SK-MEL-5 (cell line): Measurements from ENCODE around the gene DLL4. TPM values are rescaled to one million over a fixed set of nuclear protein-coding genes. Genes with fewer than 3 reads are reported as not detected.

Source experiments
- DNase-seq: peaks from one replicate; pipeline ENCODE4 v3.0.0-alpha.2; 2016; ENCODE audit warnings: low read depth, low spot score
- in situ Hi-C: cut with HindIII; loops from 2 replicates; pipeline ENCODE4 v1.10.0; 2016; ENCODE audit warnings: low sequenced_read_pairs, high pct_unique_total_duplicates, low pct_unique_long_range_greater_than_20kb
- polyA plus RNA-seq, 2 experiments: library from polyadenylated mRNA; depleted of rRNA; stranded (reverse); fragments of >200 nt; gene quantifications; 2 replicates each; pipeline ENCODE4 v1.2.3, GENCODE V29; 2015
- total RNA-seq: library from RNA; depleted of rRNA; stranded (reverse); fragments of >200 nt; shearing (Covaris generic); gene quantifications from 2 replicates; pipeline ENCODE4 v1.2.3, GENCODE V29; 2014; rRNA removed

DLL4 gene
- 0.56 and 0.92 TPM in 2 replicates for total RNA-seq
- polyA plus RNA-seq (2015; cell fraction: cytosol; rRNA removed), result 0.70 and 0.98 TPM in 2 replicates
- polyA plus RNA-seq (2015; cell fraction: nucleus; rRNA removed), result 1.1 and 1.2 TPM in 2 replicates

DNA sequence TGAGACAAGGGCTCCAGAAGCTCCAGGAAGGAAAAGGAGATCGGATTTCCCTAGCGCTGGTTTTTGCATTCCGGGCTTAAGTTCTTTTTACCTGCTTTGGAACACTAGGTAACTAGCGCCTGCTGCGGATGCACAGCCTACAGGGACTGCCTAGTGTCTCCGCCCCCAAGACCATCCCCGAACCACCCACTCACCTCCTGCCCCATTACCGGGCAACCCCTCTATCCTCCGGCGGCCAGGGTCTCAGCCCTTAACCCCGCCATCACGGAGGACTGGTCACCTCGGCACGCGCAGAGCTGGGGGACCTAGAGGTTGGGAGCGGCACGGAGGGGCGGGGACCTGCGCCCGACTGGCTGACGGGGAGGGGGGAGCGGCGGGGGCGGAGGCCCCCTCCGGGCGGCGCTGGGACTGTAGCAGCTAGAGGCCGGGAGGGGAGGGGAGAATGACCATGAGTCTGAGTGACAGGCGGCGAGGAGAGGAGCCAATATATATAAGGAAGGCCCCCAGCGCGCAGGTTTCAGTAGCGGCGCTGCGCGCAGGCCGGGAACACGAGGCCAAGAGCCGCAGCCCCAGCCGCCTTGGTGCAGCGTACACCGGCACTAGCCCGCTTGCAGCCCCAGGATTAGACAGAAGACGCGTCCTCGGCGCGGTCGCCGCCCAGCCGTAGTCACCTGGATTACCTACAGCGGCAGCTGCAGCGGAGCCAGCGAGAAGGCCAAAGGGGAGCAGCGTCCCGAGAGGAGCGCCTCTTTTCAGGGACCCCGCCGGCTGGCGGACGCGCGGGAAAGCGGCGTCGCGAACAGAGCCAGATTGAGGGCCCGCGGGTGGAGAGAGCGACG, at the start of gene DLL4:
Gene DLL4, plus strand, starts transcription at position 520 of the 839 bp plus-strand sequence. CDS start 329 bp downstream, outside the sequence.
- in situ Hi-C loops, result no loop called here
- peak; percentile 73 for DNase-seq

DNA sequence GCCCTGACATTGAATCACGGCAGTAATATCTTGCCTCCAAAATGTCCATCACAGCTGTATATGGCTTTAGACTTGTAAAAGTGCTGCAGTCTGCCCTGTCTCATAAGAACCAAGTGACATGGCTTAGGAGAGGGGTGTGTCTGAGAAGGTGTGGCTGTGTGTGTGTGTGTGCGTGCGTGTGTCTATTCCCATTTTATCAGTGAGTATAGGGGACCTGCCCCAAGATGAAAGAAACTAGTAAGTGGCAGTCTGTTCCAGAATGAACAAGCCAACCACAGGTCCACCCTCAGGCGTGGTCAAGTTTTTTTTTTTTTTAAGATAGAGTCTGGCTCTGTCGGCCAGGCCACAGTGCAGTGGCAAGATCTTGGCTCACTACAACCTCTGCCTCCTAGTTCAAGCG, 49.5 kb upstream of the DLL4 start:
- in situ Hi-C loops, result no loop called here
- no peak for DNase-seq

DNA sequence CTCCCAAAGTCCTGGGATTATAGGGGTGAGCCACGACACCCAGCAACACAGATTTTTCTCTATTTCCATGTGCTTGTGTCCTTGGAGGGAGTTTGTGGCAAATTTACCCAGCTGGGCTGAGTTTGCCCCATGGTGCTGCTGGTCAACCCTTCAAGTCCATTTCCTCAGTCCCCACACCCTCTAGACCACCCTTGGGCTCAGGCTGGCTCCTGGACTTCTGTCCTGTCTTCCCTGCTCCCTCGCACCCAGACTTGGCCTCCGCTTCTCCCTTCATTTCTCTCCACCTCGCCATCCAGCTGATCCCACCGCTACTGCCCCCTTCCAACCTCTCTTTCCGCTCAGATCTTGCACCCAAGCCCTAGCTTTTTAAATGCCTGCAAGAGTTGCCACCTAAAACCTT, 47.8 kb upstream of the DLL4 start:
- in situ Hi-C loops, result no loop called here
- no peak for DNase-seq

DNA sequence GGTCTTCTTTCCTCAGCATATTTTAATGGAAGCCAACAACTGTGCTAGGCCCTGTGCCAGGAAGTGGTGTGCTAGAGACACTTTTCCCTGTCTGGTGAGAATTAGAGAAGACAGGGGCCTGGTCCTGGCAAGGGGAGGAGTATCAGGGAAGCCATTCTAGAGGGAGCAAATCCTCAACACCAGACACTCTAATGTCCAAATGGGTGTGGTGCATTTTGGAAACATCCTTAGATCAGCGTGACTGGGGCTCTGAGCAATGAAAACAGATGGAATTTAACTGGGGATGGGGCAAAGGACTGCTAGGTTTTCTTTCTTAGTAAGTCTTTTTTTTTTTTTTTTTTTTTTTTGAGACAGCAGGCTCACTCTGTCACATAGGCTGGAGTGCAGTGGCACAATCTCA, 42.6 kb upstream of the DLL4 start:
- no peak for DNase-seq
- in situ Hi-C loops, result no loop called here

DNA sequence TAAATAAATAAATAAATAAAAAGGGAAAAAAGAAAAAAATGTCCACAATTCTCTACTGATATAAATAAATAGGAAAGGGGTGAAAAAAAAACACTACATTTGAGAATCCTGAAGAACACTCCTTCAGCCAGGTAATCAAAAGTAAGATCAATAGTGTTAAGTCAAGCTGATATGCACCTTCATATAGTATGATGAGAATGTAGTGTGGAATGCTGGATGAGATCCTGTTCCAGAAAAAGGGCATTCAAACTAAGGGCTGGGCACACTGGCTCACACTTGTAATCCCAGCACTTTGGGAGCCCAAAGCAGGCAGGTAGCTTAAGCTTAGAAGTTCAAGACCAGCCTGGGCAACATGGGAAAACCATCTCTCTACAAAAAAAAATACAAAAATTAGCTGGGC, 40.0 kb upstream of the DLL4 start:
- in situ Hi-C loops, result no loop called here
- no peak for DNase-seq

DNA sequence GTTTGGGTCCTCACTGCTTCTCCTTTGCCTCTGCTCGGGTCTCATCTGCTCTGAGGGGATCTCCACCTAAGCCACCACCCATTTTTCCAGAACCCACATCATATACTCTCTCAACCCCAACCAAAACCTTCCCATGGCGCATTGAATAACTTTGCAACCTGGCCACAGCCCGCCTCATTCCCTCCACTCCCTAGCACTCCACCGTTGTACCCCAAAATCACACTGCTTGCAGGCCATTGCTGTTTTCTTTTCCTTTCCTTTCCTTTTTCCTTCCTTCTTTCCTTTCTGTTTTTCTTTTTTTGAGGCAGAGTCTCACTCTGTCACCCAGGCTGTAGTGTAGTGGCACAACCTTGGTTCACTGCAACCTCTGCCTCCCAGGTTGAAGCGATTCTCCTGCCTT, 38.0 kb upstream of the DLL4 start:
- in situ Hi-C loops, result no loop called here
- no peak for DNase-seq

DNA sequence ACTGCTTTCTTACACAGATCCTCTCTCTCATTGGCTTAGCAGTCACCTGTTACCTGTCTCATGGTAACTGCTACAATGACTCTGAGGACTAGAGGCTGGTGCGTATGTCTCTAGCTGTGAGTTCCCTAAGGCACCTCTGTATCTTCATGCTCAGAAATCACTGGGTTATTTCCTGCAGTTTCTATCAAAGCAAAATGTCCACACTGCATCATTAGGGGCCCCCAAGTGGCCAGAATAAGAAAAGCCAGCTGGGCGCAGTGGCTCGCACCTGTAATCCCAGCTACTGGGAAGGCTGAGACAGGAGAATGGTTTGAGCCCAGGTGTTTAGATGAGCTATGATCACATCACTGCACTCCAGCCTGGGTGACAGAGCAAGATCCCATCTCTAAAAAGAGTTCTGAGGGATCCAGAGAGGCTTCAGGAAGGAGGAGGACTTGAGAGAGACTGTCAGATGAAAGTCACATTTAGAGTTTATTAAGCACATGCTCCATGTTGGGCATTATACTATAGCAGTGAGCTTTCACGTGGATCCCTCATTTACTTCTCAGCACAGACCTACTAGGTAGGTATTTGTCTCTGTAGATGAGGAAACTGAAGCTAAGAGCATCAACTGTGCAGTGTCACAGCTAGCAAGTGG, 37.2 kb upstream of the DLL4 start:
- peak; percentile 69 for DNase-seq
- in situ Hi-C loops, result no loop called here

DNA sequence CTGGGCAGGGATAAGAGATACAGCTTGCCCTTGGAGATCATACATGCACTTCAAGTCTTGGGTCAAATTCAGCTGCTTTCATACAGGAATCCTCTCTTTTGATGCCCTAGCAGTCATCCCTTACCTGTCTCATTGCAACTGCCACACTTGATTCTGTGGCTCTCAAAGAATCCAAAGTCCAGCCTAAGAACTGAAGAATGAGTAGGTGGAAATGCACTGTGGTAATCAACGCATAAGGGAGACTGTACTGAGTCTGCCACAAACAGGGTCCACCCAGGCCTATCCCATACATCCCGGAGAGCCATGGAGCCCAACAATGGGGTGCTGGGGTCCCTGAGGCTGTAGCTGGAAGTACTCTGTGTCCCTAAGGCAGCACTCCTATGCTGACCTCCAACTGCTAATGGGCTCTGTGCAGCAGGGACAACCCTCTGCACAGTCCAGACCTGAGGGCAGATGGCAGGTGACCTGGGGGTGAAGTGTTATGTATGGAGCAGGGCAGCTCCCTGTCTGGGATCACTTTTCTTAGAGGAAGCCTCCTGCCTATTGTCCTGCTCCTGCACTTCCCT, 36.6 kb upstream of the DLL4 start:
- in situ Hi-C loops, result no loop called here
- no peak for DNase-seq

DNA sequence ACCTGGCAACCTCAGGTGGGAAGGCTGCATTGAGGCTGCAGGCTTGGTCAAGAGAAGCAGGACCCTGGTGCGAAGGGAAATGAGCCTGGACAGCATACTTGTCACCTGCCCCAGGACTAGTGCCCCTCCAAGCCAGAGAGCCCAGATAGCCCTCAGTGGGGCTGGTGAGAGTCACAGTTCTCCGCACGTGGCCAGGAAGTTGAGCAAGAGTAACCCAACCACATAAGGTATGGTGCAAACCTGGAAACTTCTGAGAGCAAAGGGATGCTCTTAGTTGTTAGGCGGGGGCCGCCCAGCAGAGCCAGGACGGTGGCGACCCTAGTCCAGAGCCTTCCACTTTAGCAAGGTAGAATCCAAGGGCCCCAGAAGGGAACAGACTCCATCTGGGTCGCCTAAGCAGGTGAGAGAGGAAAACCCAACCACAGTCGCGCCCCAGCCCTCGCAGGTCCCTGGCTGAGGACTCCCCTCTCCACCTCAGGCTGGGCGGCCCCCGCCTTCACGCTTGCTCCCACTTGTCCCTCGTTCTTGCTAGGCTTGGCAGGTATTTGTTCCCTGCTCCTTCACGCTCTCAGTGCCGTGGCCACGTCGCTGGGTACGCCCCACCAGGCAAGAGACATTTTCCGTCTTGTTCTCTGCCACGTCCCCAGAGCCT, 36.0 kb upstream of the DLL4 start:
- in situ Hi-C loops, result no loop called here
- DNase-seq, result no peak

DNA sequence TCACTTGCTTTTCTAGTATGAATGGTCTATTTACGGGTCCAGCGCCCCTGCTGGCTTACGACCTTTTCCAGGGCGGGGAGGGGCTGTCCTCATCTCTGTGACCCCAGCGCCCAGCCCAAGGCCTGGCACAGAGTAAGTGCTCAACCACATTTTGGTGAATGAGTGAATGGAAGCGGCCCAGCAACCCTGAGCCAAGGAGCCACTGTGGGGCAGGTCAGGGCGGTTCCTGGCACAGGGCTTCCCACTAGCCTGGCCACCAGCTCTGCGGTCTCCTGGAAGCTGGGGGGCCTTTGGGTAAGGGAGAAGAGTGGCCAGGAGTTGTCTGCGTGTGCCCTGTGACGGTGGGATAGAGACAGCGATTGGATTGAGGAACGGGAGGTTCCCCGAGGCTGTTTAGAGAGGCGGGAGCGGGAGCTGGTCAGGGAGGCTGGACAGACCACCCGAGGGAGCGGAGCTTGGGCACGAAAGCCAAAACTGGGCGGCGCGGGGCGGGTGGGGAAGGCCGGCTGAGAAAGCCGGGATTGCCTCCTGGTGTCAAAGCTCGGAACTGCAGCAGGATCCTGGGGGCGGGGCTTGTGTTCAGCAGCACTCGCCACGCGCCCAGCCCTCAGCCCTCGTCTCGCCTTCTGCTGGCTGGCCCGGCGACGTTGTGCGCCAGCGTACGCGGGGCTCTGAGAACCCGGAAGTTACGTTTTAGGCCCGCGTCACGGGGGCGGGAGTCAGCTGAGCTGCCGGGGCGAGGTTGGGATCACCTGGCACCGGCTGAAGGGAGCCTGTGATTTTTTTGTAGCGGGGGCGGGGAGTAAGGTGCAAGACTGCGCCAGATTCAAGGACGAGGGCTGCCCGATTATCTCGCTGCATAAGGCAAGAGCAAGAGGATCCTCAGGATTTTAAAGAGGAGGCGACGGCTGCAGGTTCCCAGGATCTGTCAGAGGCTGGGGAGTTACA, 35.1 kb upstream of the DLL4 start, which contains the start of gene VPS18:
Gene VPS18, plus strand, starts transcription at position 718 of the 948 bp plus-strand sequence. CDS start 319 bp downstream, outside the sequence.
- peak; percentile 96 for DNase-seq
- in situ Hi-C loops, result no loop called here

DNA sequence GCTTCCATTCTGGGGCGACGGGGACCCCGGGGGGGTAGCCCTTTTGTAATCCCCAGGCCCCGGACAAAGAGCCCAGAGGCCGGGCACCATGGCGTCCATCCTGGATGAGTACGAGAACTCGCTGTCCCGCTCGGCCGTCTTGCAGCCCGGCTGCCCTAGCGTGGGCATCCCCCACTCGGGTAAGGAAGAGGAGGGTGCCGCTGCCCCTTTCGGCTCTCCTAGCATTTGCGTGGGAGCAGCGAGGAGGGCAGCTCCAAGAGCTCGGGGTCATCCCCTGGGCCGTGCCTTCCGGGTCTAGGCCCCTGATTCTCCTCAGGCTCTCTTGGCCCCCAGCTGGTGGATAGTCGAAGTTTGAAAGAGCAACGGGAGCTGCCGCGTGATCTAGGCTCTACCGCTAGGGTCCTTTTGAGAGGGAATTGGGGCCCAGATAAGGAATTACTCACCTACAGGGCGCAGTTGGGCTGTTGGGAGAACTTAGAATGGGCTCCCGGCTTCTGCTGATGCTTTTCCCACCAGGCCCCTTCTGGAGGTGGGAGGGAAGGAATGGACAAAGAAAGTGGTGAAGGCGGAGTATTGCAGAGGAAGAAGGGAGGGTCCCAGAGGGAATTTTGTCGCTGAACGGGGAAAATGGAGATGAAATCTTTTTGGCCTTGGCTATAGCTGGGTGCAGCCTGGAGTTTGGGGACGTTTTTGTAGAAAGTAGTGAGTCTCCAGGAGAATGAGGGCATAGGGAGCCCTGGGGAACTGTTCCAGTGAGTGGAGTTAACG, 34.3 kb upstream of the DLL4 start:
- in situ Hi-C loops, result no loop called here
- peak; percentile 72 for DNase-seq

DNA sequence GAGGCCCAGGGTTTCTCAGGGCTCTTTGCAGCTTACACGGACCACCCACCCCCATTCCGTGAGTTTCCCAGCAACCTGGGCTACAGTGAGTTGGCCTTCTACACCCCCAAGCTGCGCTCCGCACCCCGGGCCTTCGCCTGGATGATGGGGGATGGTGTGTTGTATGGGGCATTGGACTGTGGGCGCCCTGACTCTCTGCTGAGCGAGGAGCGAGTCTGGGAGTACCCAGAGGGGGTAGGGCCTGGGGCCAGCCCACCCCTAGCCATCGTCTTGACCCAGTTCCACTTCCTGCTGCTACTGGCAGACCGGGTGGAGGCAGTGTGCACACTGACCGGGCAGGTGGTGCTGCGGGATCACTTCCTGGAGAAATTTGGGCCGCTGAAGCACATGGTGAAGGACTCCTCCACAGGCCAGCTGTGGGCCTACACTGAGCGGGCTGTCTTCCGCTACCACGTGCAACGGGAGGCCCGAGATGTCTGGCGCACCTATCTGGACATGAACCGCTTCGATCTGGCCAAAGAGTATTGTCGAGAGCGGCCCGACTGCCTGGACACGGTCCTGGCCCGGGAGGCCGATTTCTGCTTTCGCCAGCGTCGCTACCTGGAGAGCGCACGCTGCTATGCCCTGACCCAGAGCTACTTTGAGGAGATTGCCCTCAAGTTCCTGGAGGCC, 29.5 kb upstream of the DLL4 start:
- no peak for DNase-seq
- in situ Hi-C loops, result loop anchor here (25.0 kb wide), 1 partner anchor 113 kb away; no protein-coding TSS in a partner anchor

DNA sequence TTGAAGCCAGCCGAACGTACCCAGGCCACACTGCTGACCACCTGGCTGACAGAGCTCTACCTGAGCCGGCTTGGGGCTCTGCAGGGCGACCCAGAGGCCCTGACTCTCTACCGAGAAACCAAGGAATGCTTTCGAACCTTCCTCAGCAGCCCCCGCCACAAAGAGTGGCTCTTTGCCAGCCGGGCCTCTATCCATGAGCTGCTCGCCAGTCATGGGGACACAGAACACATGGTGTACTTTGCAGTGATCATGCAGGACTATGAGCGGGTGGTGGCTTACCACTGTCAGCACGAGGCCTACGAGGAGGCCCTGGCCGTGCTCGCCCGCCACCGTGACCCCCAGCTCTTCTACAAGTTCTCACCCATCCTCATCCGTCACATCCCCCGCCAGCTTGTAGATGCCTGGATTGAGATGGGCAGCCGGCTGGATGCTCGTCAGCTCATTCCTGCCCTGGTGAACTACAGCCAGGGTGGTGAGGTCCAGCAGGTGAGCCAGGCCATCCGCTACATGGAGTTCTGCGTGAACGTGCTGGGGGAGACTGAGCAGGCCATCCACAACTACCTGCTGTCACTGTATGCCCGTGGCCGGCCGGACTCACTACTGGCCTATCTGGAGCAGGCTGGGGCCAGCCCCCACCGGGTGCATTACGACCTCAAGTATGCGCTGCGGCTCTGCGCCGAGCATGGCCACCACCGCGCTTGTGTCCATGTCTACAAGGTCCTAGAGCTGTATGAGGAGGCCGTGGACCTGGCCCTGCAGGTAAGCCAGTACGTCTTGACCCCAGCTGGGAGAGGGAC, 28.7 kb upstream of the DLL4 start:
- DNase-seq, result no peak
- in situ Hi-C loops, result loop anchor here (25.0 kb wide), 1 partner anchor 112 kb away; no protein-coding TSS in a partner anchor

DNA sequence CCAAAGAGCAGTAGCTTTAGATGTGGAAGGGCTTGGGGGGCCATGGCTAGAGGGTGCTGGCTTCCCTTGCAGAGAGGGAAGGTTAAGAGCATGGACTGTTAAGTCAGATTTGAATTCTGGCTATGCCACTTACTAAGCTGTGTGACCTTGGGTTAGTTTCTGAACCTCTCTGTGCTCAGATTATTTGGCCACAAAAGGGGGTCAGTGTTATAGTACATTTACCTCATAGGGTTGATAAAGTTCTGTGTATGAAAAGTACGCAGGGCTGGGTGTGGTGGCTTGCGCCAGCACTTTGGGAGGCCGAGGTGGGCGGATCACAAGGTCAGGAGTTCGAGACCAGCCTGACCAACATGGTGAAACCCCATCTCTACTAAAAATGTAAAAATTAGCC, 28.1 kb upstream of the DLL4 start:
- in situ Hi-C loops, result loop anchor here (25.0 kb wide), 1 partner anchor 111 kb away; no protein-coding TSS in a partner anchor
- DNase-seq, result no peak
